GM12878 (cell line): ENCODE data around the gene NEURL3. TPM values are rescaled to one million over a fixed set of nuclear protein-coding genes. Genes with fewer than 3 reads are reported as not detected.
A peak's percentile ranks its signal among the peaks of the same experiment; 100 is the strongest.

ENCODE experiments used
- ATAC-seq: fragments of 200-7000 bp; cut with Tn5 transposase; 3 replicates; pipeline ENCODE4 v1.9.1; 2020; ENCODE audit warnings: mild to moderate bottlenecking, moderate library complexity
- BruUV-seq: library from RNA; stranded (reverse); fragments of 400-500 nt; replicated peaks from 2 replicates; lab custom pipeline; 2021; lab: Mats Ljungman, UMichigan
- CTCF ChIA-PET: fragments of 300-600 bp; sonication (Branson Sonifier 250); formaldehyde crosslinking; extraction: SDS; loops from one replicate; lab custom pipeline; 2021; ENCODE audit warnings: inconsistent platforms; lab: Yijun Ruan, JAX
- POLR2A ChIA-PET: fragments of 350-600 bp; formaldehyde crosslinking; extraction: SDS; loops from one replicate; lab custom pipeline; 2021; ENCODE audit warnings: inconsistent platforms; lab: Charles Lee
- RAD21 ChIA-PET: fragments of 300-600 bp; sonication (Branson Sonifier 250); formaldehyde crosslinking; loops from one replicate; lab custom pipeline; 2023; ENCODE audit warnings: antibody characterized with exemption; ENCODE audit not compliant: unreplicated experiment; lab: Charles Lee
- SMC1A ChIA-PET: fragments of 300-600 bp; sonication (Branson Sonifier 250); formaldehyde crosslinking; loops from one replicate; lab custom pipeline; 2023; ENCODE audit not compliant: unreplicated experiment, uncharacterized antibody; lab: Charles Lee
- DNase-seq: peaks from one replicate; pipeline ENCODE4 v3.0.0-alpha.2; 2011; ENCODE audit warnings: low read depth, low spot score
- FAIRE-seq: peaks from 3 replicates; lab custom pipeline; 2011; peaks lifted over from hg19 to GRCh38; lab: Jason Lieb, UNC
- H2AFZ ChIP-seq: 2 replicates; pipeline ENCODE4 v1.6.0; 2011; ENCODE audit warnings: low read depth, low read length, control low read depth; ENCODE audit not compliant: control insufficient read depth
- H3K27ac ChIP-seq: 2 replicates; pipeline ENCODE4 v1.5.1; 2011; ENCODE audit warnings: control low read depth; ENCODE audit not compliant: control insufficient read depth, insufficient read depth
- H3K27me3 ChIP-seq, 2 experiments: replicated peaks in 1 of 2; 2 replicates each; pipeline versions ENCODE4 v1.6.0 to v1.6.1; 2011; ENCODE audit warnings: low read length in 1 of 2; ENCODE audit not compliant: control insufficient read depth in 2 of 2, insufficient read depth in 2 of 2
- H3K36me3 ChIP-seq, 2 experiments: 2 replicates each; pipeline ENCODE4 v1.5.1; 2011; ENCODE audit warnings: low read length in 1 of 2; ENCODE audit not compliant: control insufficient read depth in 2 of 2, insufficient read depth in 2 of 2
- H3K4me1 ChIP-seq: 2 replicates; pipeline ENCODE4 v1.6.1; 2011; ENCODE audit warnings: mild to moderate bottlenecking, low read length, moderate library complexity, mixed read lengths; ENCODE audit not compliant: control insufficient read depth, insufficient read depth
- H3K4me2 ChIP-seq: 2 replicates; pipeline ENCODE4 v1.6.0; 2011; ENCODE audit warnings: control low read depth; ENCODE audit not compliant: control insufficient read depth, insufficient read depth
- H3K4me3 ChIP-seq: fragments of 200-600 bp; sonication (generic); 2 replicates; pipeline ENCODE4 v1.5.1; 2016
- H3K79me2 ChIP-seq: 2 replicates; pipeline ENCODE4 v1.6.0; 2011; ENCODE audit warnings: low read length; ENCODE audit not compliant: control insufficient read depth, insufficient read depth
- H3K9ac ChIP-seq: 2 replicates; pipeline ENCODE4 v1.8.0; 2011; ENCODE audit warnings: low read length, control low read depth, mixed read lengths; ENCODE audit not compliant: control insufficient read depth, insufficient read depth
- H3K9me3 ChIP-seq: replicated peaks from 3 replicates; pipeline ENCODE4 v1.5.1; 2011; ENCODE audit warnings: mild to moderate bottlenecking, low read length; ENCODE audit not compliant: control insufficient read depth, insufficient read depth
- H4K20me1 ChIP-seq: 2 replicates; pipeline ENCODE4 v1.6.0; 2011; ENCODE audit not compliant: control insufficient read depth, insufficient read depth
- CBX3 ChIP-seq: fragments of 200-600 bp; sonication (generic); IDR thresholded peaks from 2 replicates; pipeline ENCODE4 v1.6.1; 2016; ENCODE audit warnings: low read depth, borderline replicate concordance
- CREB1 ChIP-seq: IDR thresholded peaks from 2 replicates; pipeline ENCODE4 v1.6.1; 2012; ENCODE audit warnings: low read depth, mild to moderate bottlenecking, inconsistent platforms
- EGR1 ChIP-seq, 2 experiments: IDR thresholded peaks; 1 replicate in 1 of 2; 2 replicates in 1 of 2; pipeline ENCODE4 v1.6.1; 2011 to 2012; ENCODE audit warnings: low read depth in 2 of 2, low read length in 2 of 2, borderline replicate concordance in 1 of 2, mild to moderate bottlenecking in 1 of 2, moderate library complexity in 1 of 2
- FOXM1 ChIP-seq: IDR thresholded peaks from 2 replicates; pipeline ENCODE4 v1.6.1; 2012; ENCODE audit warnings: low read depth, mild to moderate bottlenecking, inconsistent platforms, low read length, moderate library complexity
- GABPA ChIP-seq: IDR thresholded peaks from 2 replicates; pipeline ENCODE4 v1.6.1; 2014; ENCODE audit warnings: antibody characterized with exemption, low read depth, mild to moderate bottlenecking, inconsistent platforms
- HCFC1 ChIP-seq: fragments of 150-350 bp; IDR thresholded peaks from 2 replicates; pipeline ENCODE4 v1.6.1; 2014; ENCODE audit warnings: low read length
- IRF5 ChIP-seq: fragments of 450-650 bp; IDR thresholded peaks from 2 replicates; pipeline ENCODE4 v1.6.1; 2017; ENCODE audit warnings: borderline replicate concordance
- JUNB ChIP-seq: IDR thresholded peaks from 2 replicates; pipeline ENCODE4 v1.6.1; 2016; ENCODE audit warnings: antibody characterized with exemption, mild to moderate bottlenecking
- NRF1 ChIP-seq: conservative IDR thresholded peaks from 2 replicates; pipeline ENCODE4 v1.6.1; 2011; ENCODE audit warnings: mild to moderate bottlenecking, low read depth, low read length, improper control_type of control experiment
- RBBP5 ChIP-seq: fragments of 200-600 bp; sonication (generic); conservative IDR thresholded peaks from 2 replicates; pipeline ENCODE4 v1.6.1; 2016
- SIN3A ChIP-seq: IDR thresholded peaks from 2 replicates; pipeline ENCODE4 v1.6.1; 2012; ENCODE audit warnings: low read depth, low read length, improper control_type of control experiment
- SIX5 ChIP-seq: IDR thresholded peaks from 2 replicates; pipeline ENCODE4 v1.6.1; 2011; ENCODE audit warnings: mild to moderate bottlenecking, low read depth, low read length, moderate library complexity; ENCODE audit not compliant: severe bottlenecking
- SMARCA5 ChIP-seq: fragments of 450-650 bp; IDR thresholded peaks from 2 replicates; pipeline ENCODE4 v1.6.1; 2017; ENCODE audit warnings: mild to moderate bottlenecking
- SMC3 ChIP-seq: IDR thresholded peaks from 2 replicates; pipeline ENCODE4 v1.6.1; 2011; ENCODE audit warnings: low read length, improper control_type of control experiment, borderline replicate concordance
- SP1 ChIP-seq: IDR thresholded peaks from one replicate; pipeline ENCODE4 v1.6.1; 2011; ENCODE audit warnings: low read depth, low read length
- STAT1 ChIP-seq: fragments of 450-650 bp; conservative IDR thresholded peaks from 2 replicates; pipeline ENCODE4 v1.6.1; 2014; ENCODE audit warnings: antibody characterized with exemption, mild to moderate bottlenecking
- STAT3 ChIP-seq: IDR thresholded peaks from 2 replicates; pipeline ENCODE4 v1.6.1; 2011; ENCODE audit warnings: low read depth, low read length, improper control_type of control experiment
- ZBED1 ChIP-seq: IDR thresholded peaks from 2 replicates; pipeline ENCODE4 v1.6.1; 2016; ENCODE audit warnings: borderline replicate concordance
- WGBS: methylation state at CpG from one replicate; pipeline ENCODE4 v1.1.6; 2016; ENCODE audit warnings: low lambda C conversion rate; ENCODE audit not compliant: insufficient replicate concordance, insufficient coverage; ENCODE audit errors: missing lambda C conversion rate; 5-methylcytosine and 5-hydroxymethylcytosine counted together
- in situ Hi-C: fragments of 300-500 bp; cut with MboI; formaldehyde crosslinking; loops from 9 replicates; pipeline ENCODE4 v1.14.3; 2018; ENCODE audit warnings: mixed read lengths
- intact Hi-C: fragments of 100-400 bp; cut with micrococcal nuclease; formaldehyde crosslinking; loops from one replicate; pipeline ENCODE4 v1.14.2; 2022; ENCODE audit not compliant: unreplicated experiment
- polyA plus RNA-seq, 11 experiments: library from polyadenylated mRNA; depleted of rRNA in 4 of 11; unstranded in 6 of 11; stranded (reverse) in 5 of 11; fragments of >200 nt; fragmentation: Nextera tagmentation in 4 of 11; fragmentation: Illumina TruSeq in 1 of 11; extraction: Ambion mirVana in 4 of 11; extraction: Trizol in 1 of 11; gene quantifications; 1 replicate in 1 of 11; 2 replicates in 10 of 11; pipeline versions ENCODE4 v1.2.1 to v1.2.3, GENCODE V29; 2011 to 2016; ENCODE audit warnings: inconsistent platforms in 2 of 11, missing spikeins in 2 of 11, low read depth in 1 of 11
- total RNA-seq, 4 experiments: library from RNA; depleted of rRNA in 3 of 4; stranded (reverse); fragments of >200 nt in 3 of 4; fragmentation: Illumina TruSeq in 1 of 4; extraction: Trizol in 1 of 4; gene quantifications; 2 replicates each; pipeline versions ENCODE4 v1.2.1 to v1.2.3, GENCODE V29; 2013 to 2021
- TF ChIP-seq, protein P1 (sequence below): fragments of 450-650 bp; formaldehyde crosslinking; IDR thresholded peaks from 2 replicates; pipeline ENCODE4 v1.4.0; 2020; ENCODE audit warnings: mild to moderate bottlenecking, moderate library complexity

The NEURL3 gene
- total and polyA plus RNA-seq, 10 of the 15 experiments (the other 5 are each of a cell fraction or from before 2014, with no cell fraction given) = 0.03 to 6.3 (median 0.47) TPM

- FAIRE-seq (peak; percentile 78), DNase-seq (peak; percentile 97), ATAC-seq (peak; percentile 92)
- ChIA-PET CTCF (interaction anchor here (1.0 to 2.6 kb wide), 4 partner anchors 21 to 79 kb away, joined by 3 to 8 read pairs (median 6); no protein-coding TSS in a partner anchor), SMC1A (interaction anchor here (0.9 to 1.5 kb wide), 4 partner anchors 13 to 24 kb away, joined by 3 to 4 read pairs (median 4); partner anchors contain the start of gene NEURL3), RAD21 (interaction anchor here (0.9 to 1.0 kb wide), 2 partner anchors 16 to 142 kb away, joined by 3 read pairs; no protein-coding TSS in a partner anchor), POLR2A (interaction anchor here (0.6 to 1.6 kb wide), 6 partner anchors 10 to 157 kb away, joined by 3 to 8 read pairs (median 4); no protein-coding TSS in a partner anchor)
- Histone ChIP-seq H3K9me3 (peaks cover 2% of the 10 kb centered on the region; the same call in 2 of the 3 replicates), H2AFZ (peak overlapping the region; percentile 49), H4K20me1 (no peaks in the 10 kb centered on the region), H3K79me2 (peaks cover 7% of the 10 kb centered on the region), H3K4me1 (peaks cover 23% of the 10 kb centered on the region), H3K4me2 (peak overlapping the region; percentile 82), H3K9ac (peak overlapping the region; percentile 86), H3K4me3 (peak overlapping the region; percentile 84), H3K36me3 (no peaks in the 10 kb centered on the region), H3K27ac (peak overlapping the region; percentile 95), H3K27me3 (no peaks in the 10 kb centered on the region)
- under 1% methylated on average over 31 of the region's 33 CpGs for WGBS
- intact Hi-C loops = loop anchor here (1.0 to 5.0 kb wide), 3 partner anchors 20 to 149 kb away; partner anchors contain the start of gene NCAPH
- BruUV-seq = no TSS peak
- in situ Hi-C loops = no loop called here
- TF ChIP-seq JUNB (peak; percentile 88), CREB1 (peak; percentile 95), IRF5 (no peak), SIN3A (no peak), HCFC1 (peak; percentile 30), GABPA (no peak), FOXM1 (peak; percentile 73), STAT1 (peak; percentile 99), ZBED1 (peak; percentile 81; the same call in 1 of the 2 replicates), STAT3 (peak; percentile 88; the same call in 1 of the 2 replicates), SMC3 (no peak; the same call in 1 of the 2 replicates), SIX5 (no peak), RBBP5 (no peak), SMARCA5 (peak; percentile 69), SP1 (no peak), EGR1 (IDR thresholded peaks at IDR 0.05; ENCODE audit: borderline replicate concordance in 1 of 2, low read depth in 2 of 2, low read length in 2 of 2) (0 out of 3 replicates have a peak, but pooled peaks of 1 of the 2 experiments have one; percentile 2), NRF1 (no peak), CBX3 (no peak)
- TF ChIP-seq, protein P1, sequence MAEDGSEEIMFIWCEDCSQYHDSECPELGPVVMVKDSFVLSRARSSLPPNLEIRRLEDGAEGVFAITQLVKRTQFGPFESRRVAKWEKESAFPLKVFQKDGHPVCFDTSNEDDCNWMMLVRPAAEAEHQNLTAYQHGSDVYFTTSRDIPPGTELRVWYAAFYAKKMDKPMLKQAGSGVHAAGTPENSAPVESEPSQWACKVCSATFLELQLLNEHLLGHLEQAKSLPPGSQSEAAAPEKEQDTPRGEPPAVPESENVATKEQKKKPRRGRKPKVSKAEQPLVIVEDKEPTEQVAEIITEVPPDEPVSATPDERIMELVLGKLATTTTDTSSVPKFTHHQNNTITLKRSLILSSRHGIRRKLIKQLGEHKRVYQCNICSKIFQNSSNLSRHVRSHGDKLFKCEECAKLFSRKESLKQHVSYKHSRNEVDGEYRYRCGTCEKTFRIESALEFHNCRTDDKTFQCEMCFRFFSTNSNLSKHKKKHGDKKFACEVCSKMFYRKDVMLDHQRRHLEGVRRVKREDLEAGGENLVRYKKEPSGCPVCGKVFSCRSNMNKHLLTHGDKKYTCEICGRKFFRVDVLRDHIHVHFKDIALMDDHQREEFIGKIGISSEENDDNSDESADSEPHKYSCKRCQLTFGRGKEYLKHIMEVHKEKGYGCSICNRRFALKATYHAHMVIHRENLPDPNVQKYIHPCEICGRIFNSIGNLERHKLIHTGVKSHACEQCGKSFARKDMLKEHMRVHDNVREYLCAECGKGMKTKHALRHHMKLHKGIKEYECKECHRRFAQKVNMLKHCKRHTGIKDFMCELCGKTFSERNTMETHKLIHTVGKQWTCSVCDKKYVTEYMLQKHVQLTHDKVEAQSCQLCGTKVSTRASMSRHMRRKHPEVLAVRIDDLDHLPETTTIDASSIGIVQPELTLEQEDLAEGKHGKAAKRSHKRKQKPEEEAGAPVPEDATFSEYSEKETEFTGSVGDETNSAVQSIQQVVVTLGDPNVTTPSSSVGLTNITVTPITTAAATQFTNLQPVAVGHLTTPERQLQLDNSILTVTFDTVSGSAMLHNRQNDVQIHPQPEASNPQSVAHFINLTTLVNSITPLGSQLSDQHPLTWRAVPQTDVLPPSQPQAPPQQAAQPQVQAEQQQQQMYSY = no peak
Measured at GRCh38 chr2:96485751-96486651, 19.2 kb downstream of the NEURL3 start.
